WTC11 (cell line): Measurements from ENCODE around the gene BOC. TPM values are rescaled to one million over a fixed set of nuclear protein-coding genes. Genes with fewer than 3 reads are reported as not detected.

Experiments used
- ATAC-seq: fragments of 200-7000 bp; cut with Tn5 transposase; 2 replicates; pipeline ENCODE4 v1.10.0; 2021; ENCODE audit warnings: mild to moderate bottlenecking, moderate library complexity
- CTCF ChIA-PET: fragments of 300-600 bp; sonication (Branson Sonifier 250); formaldehyde crosslinking; loops from one replicate; lab custom pipeline; 2021; ENCODE audit warnings: antibody characterized with exemption; lab: Charles Lee
- POLR2A ChIA-PET: fragments of 350-600 bp; sonication (Branson Sonifier 250); formaldehyde crosslinking; loops from one replicate; lab custom pipeline; 2021; ENCODE audit warnings: antibody characterized with exemption; lab: Charles Lee
- DNase-seq: peaks from one replicate; pipeline ENCODE4 v3.0.0; 2021; ENCODE audit warnings: low spot score
- H3K27ac Mint-ChIP-seq: 2 replicates; pipeline ENCODE4 v1.8.0; 2021; ENCODE audit warnings: mixed read lengths
- H3K27me3 Mint-ChIP-seq: 2 replicates; pipeline ENCODE4 v1.8.0; 2021; ENCODE audit warnings: low read depth, mild to moderate bottlenecking, moderate library complexity, mixed read lengths
- H3K36me3 Mint-ChIP-seq: 2 replicates; pipeline ENCODE4 v1.8.0; 2021; ENCODE audit warnings: mixed read lengths
- H3K4me1 Mint-ChIP-seq: 2 replicates; pipeline ENCODE4 v1.8.0; 2022; ENCODE audit warnings: mixed read lengths
- H3K4me3 Mint-ChIP-seq: 2 replicates; pipeline ENCODE4 v1.8.0; 2021; ENCODE audit warnings: mild to moderate bottlenecking, moderate library complexity, mixed read lengths
- H3K9me3 Mint-ChIP-seq: 2 replicates; pipeline ENCODE4 v1.8.0; 2021; ENCODE audit warnings: mixed read lengths
- FOXJ3 ChIP-seq: sonication (generic); formaldehyde crosslinking; IDR thresholded peaks from 2 replicates; pipeline ENCODE4 v1.9.0; 2021; ENCODE audit warnings: missing genetic modification reagents, mild to moderate bottlenecking, borderline replicate concordance
- GTF2I ChIP-seq: fragments of 250-450 bp; sonication (Bioruptor Pico); conservative IDR thresholded peaks from 2 replicates; pipeline ENCODE4 v1.4.0; 2021; ENCODE audit warnings: mild to moderate bottlenecking
- RORB ChIP-seq: fragments of 250-450 bp; sonication (Bioruptor Pico); IDR thresholded peaks from 2 replicates; pipeline ENCODE4 v1.9.0; 2021; ENCODE audit warnings: mild to moderate bottlenecking
- SOX15 ChIP-seq: fragments of 250-450 bp; sonication (Bioruptor Pico); IDR thresholded peaks from 2 replicates; pipeline ENCODE4 v1.9.0; 2021; ENCODE audit warnings: mild to moderate bottlenecking
- TCF7 ChIP-seq: sonication (generic); formaldehyde crosslinking; IDR thresholded peaks from 2 replicates; pipeline ENCODE4 v1.8.0; 2022; ENCODE audit warnings: mild to moderate bottlenecking, low read depth, missing genetic modification reagents, moderate library complexity
- TEAD1 ChIP-seq: sonication (generic); formaldehyde crosslinking; IDR thresholded peaks from 2 replicates; pipeline ENCODE4 v1.8.0; 2022; ENCODE audit warnings: mild to moderate bottlenecking, missing genetic modification reagents
- ZBTB21 ChIP-seq: sonication (generic); formaldehyde crosslinking; IDR thresholded peaks from 2 replicates; pipeline ENCODE4 v1.8.1; 2023; ENCODE audit warnings: mild to moderate bottlenecking, missing genetic modification reagents, borderline replicate concordance
- ZNF121 ChIP-seq: sonication (generic); formaldehyde crosslinking; IDR thresholded peaks from 2 replicates; pipeline ENCODE4 v1.8.0; 2023; ENCODE audit warnings: missing genetic modification reagents
- ZNF416 ChIP-seq: fragments of 250-450 bp; sonication (Bioruptor Pico); IDR thresholded peaks from 2 replicates; pipeline ENCODE4 v1.9.0; 2021; ENCODE audit warnings: mild to moderate bottlenecking, inconsistent platforms
- total RNA-seq: library from RNA; stranded (reverse); gene quantifications from 3 replicates; pipeline ENCODE4 v1.2.3, GENCODE V29; 2021
- TF ChIP-seq, protein P1 (sequence below): sonication (generic); formaldehyde crosslinking; IDR thresholded peaks from 2 replicates; pipeline ENCODE4 v1.8.0; 2022; ENCODE audit warnings: missing genetic modification reagents
- TF ChIP-seq, protein P2 (sequence below): sonication (generic); formaldehyde crosslinking; IDR thresholded peaks from 2 replicates; pipeline ENCODE4 v1.8.1; 2023; ENCODE audit warnings: mild to moderate bottlenecking, missing genetic modification reagents, moderate library complexity
- TF ChIP-seq, protein P3 (sequence below): sonication (generic); formaldehyde crosslinking; conservative IDR thresholded peaks from 2 replicates; pipeline ENCODE4 v1.8.1; 2022; ENCODE audit warnings: mild to moderate bottlenecking, missing genetic modification reagents
- TF ChIP-seq, protein P4 (sequence below): sonication (generic); formaldehyde crosslinking; IDR thresholded peaks from 2 replicates; pipeline ENCODE4 v1.8.0; 2023; ENCODE audit warnings: mild to moderate bottlenecking, missing genetic modification reagents
- TF ChIP-seq, protein P5 (sequence below): fragments of 250-450 bp; sonication (Bioruptor Pico); IDR thresholded peaks from 2 replicates; pipeline ENCODE4 v1.8.0; 2021; ENCODE audit warnings: mild to moderate bottlenecking
- TF ChIP-seq, protein P6 (sequence below): sonication (generic); formaldehyde crosslinking; IDR thresholded peaks from 2 replicates; pipeline ENCODE4 v1.8.1; 2023; ENCODE audit warnings: mild to moderate bottlenecking, missing genetic modification reagents, borderline replicate concordance
- TF ChIP-seq, protein P7 (sequence below): sonication (generic); formaldehyde crosslinking; IDR thresholded peaks from 2 replicates; pipeline ENCODE4 v1.8.1; 2022; ENCODE audit warnings: low read depth, mild to moderate bottlenecking, moderate library complexity, missing genetic modification reagents, borderline replicate concordance

Gene BOC
- total RNA-seq, 1 experiment from 2014 or later, result 8.0 TPM

DNA sequence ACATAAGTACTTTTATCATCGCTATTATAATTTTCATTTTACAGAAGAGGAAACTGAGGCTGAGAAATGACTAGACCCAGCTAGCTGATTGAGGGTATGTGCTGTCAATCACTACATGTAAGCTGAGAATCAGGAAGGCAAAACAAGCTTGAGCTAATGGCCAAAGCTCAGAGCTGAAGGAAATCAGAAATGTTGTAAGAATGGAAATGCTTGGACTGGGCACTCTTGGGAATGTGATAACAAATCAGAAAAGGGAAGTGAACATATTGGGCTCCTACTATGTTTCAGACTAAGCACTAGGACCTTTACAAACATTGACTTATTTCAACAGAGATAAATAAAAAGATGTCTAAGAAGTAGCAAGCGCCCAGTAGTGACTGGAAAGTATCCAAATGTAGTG is 33.8 kb upstream of the BOC start:
- TF ChIP-seq, protein P1, sequence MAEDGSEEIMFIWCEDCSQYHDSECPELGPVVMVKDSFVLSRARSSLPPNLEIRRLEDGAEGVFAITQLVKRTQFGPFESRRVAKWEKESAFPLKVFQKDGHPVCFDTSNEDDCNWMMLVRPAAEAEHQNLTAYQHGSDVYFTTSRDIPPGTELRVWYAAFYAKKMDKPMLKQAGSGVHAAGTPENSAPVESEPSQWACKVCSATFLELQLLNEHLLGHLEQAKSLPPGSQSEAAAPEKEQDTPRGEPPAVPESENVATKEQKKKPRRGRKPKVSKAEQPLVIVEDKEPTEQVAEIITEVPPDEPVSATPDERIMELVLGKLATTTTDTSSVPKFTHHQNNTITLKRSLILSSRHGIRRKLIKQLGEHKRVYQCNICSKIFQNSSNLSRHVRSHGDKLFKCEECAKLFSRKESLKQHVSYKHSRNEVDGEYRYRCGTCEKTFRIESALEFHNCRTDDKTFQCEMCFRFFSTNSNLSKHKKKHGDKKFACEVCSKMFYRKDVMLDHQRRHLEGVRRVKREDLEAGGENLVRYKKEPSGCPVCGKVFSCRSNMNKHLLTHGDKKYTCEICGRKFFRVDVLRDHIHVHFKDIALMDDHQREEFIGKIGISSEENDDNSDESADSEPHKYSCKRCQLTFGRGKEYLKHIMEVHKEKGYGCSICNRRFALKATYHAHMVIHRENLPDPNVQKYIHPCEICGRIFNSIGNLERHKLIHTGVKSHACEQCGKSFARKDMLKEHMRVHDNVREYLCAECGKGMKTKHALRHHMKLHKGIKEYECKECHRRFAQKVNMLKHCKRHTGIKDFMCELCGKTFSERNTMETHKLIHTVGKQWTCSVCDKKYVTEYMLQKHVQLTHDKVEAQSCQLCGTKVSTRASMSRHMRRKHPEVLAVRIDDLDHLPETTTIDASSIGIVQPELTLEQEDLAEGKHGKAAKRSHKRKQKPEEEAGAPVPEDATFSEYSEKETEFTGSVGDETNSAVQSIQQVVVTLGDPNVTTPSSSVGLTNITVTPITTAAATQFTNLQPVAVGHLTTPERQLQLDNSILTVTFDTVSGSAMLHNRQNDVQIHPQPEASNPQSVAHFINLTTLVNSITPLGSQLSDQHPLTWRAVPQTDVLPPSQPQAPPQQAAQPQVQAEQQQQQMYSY (CRISPR knock-in tag), result no peak
- TF ChIP-seq, protein P2, sequence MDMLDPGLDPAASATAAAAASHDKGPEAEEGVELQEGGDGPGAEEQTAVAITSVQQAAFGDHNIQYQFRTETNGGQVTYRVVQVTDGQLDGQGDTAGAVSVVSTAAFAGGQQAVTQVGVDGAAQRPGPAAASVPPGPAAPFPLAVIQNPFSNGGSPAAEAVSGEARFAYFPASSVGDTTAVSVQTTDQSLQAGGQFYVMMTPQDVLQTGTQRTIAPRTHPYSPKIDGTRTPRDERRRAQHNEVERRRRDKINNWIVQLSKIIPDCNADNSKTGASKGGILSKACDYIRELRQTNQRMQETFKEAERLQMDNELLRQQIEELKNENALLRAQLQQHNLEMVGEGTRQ (CRISPR knock-in tag), result no peak
- TF ChIP-seq FOXJ3 (no peak), ZBTB21 (CRISPR knock-in tag) (no peak), RORB (CRISPR knock-in tag) (no peak), ZNF121 (CRISPR knock-in tag) (no peak), TCF7 (CRISPR knock-in tag) (no peak), GTF2I (no peak), ZNF416 (no peak), SOX15 (CRISPR knock-in tag) (no peak)
- TF ChIP-seq, protein P3, sequence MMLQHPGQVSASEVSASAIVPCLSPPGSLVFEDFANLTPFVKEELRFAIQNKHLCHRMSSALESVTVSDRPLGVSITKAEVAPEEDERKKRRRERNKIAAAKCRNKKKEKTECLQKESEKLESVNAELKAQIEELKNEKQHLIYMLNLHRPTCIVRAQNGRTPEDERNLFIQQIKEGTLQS, result no peak
- TF ChIP-seq, protein P4, sequence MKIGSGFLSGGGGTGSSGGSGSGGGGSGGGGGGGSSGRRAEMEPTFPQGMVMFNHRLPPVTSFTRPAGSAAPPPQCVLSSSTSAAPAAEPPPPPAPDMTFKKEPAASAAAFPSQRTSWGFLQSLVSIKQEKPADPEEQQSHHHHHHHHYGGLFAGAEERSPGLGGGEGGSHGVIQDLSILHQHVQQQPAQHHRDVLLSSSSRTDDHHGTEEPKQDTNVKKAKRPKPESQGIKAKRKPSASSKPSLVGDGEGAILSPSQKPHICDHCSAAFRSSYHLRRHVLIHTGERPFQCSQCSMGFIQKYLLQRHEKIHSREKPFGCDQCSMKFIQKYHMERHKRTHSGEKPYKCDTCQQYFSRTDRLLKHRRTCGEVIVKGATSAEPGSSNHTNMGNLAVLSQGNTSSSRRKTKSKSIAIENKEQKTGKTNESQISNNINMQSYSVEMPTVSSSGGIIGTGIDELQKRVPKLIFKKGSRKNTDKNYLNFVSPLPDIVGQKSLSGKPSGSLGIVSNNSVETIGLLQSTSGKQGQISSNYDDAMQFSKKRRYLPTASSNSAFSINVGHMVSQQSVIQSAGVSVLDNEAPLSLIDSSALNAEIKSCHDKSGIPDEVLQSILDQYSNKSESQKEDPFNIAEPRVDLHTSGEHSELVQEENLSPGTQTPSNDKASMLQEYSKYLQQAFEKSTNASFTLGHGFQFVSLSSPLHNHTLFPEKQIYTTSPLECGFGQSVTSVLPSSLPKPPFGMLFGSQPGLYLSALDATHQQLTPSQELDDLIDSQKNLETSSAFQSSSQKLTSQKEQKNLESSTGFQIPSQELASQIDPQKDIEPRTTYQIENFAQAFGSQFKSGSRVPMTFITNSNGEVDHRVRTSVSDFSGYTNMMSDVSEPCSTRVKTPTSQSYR (CRISPR knock-in tag), result no peak
- TF ChIP-seq, protein P5, sequence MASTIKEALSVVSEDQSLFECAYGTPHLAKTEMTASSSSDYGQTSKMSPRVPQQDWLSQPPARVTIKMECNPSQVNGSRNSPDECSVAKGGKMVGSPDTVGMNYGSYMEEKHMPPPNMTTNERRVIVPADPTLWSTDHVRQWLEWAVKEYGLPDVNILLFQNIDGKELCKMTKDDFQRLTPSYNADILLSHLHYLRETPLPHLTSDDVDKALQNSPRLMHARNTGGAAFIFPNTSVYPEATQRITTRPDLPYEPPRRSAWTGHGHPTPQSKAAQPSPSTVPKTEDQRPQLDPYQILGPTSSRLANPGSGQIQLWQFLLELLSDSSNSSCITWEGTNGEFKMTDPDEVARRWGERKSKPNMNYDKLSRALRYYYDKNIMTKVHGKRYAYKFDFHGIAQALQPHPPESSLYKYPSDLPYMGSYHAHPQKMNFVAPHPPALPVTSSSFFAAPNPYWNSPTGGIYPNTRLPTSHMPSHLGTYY (CRISPR knock-in tag), result no peak
- ChIA-PET CTCF (no interaction called here), POLR2A (no interaction called here)
- DNase-seq (no peak), ATAC-seq (no peak)
- H3K4me1 Mint-ChIP-seq, result peaks cover 9% of the 10 kb centered on the region
- no peaks in the 10 kb centered on the region for H3K9me3 Mint-ChIP-seq
- no peaks in the 10 kb centered on the region for H3K36me3 Mint-ChIP-seq
- H3K27me3 Mint-ChIP-seq, result no peaks in the 10 kb centered on the region; the same call in 1 of the 2 replicates
- no peak overlapping the region for H3K4me3 Mint-ChIP-seq
- H3K27ac Mint-ChIP-seq, result no peak overlapping the region

DNA sequence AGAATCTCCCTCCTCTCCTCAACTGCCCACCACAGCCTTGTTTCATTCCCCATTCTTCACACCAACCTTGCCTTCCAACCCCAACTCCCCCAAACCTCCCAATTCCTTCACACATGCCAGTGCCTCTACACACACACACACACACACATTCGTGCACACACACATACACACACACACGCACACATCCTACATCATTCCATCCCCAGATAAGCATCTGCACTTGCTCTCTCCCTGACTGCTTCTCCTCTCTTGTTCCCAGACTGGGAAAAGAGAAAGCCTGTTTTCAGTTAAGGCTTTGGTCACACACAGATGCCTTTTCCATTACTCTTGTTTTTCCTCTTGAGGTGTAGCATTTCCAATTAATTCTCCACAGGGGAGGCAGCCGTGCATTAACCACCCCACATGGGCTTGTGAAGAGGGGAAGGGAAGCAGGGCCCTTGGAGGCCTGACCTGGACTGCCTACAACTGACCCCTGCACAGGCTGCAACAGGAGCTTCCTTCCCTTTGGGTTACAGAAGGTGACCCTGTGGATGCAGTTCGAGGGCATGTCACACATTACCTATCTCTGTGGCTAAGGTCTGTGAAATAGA is 32.0 kb upstream of the BOC start:
- Mint-ChIP-seq H3K36me3 (no peaks in the 10 kb centered on the region), H3K27me3 (no peaks in the 10 kb centered on the region; the same call in 1 of the 2 replicates), H3K27ac (no peak overlapping the region), H3K4me3 (no peak overlapping the region), H3K9me3 (no peaks in the 10 kb centered on the region), H3K4me1 (peaks cover 9% of the 10 kb centered on the region)
- ChIA-PET CTCF (no interaction called here), POLR2A (no interaction called here)
- no peak for DNase-seq
- ATAC-seq, result peak; percentile 34; the same call in 1 of the 2 replicates
- no peak for TF ChIP-seq TEAD1 (CRISPR knock-in tag)
- TF ChIP-seq, protein P6, sequence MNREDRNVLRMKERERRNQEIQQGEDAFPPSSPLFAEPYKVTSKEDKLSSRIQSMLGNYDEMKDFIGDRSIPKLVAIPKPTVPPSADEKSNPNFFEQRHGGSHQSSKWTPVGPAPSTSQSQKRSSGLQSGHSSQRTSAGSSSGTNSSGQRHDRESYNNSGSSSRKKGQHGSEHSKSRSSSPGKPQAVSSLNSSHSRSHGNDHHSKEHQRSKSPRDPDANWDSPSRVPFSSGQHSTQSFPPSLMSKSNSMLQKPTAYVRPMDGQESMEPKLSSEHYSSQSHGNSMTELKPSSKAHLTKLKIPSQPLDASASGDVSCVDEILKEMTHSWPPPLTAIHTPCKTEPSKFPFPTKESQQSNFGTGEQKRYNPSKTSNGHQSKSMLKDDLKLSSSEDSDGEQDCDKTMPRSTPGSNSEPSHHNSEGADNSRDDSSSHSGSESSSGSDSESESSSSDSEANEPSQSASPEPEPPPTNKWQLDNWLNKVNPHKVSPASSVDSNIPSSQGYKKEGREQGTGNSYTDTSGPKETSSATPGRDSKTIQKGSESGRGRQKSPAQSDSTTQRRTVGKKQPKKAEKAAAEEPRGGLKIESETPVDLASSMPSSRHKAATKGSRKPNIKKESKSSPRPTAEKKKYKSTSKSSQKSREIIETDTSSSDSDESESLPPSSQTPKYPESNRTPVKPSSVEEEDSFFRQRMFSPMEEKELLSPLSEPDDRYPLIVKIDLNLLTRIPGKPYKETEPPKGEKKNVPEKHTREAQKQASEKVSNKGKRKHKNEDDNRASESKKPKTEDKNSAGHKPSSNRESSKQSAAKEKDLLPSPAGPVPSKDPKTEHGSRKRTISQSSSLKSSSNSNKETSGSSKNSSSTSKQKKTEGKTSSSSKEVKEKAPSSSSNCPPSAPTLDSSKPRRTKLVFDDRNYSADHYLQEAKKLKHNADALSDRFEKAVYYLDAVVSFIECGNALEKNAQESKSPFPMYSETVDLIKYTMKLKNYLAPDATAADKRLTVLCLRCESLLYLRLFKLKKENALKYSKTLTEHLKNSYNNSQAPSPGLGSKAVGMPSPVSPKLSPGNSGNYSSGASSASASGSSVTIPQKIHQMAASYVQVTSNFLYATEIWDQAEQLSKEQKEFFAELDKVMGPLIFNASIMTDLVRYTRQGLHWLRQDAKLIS (CRISPR knock-in tag), result no peak
- TF ChIP-seq, protein P7, sequence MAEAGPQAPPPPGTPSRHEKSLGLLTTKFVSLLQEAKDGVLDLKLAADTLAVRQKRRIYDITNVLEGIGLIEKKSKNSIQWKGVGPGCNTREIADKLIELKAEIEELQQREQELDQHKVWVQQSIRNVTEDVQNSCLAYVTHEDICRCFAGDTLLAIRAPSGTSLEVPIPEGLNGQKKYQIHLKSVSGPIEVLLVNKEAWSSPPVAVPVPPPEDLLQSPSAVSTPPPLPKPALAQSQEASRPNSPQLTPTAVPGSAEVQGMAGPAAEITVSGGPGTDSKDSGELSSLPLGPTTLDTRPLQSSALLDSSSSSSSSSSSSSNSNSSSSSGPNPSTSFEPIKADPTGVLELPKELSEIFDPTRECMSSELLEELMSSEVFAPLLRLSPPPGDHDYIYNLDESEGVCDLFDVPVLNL, result no peak
- TF ChIP-seq, protein P1 (CRISPR knock-in tag), result no peak
